HCT116 (cell line): ENCODE data around the gene CD8B2.

Source experiments
- CTCF ChIP-seq, 3 experiments: fragments of 200-600 bp in 1 of 3; sonication (generic) in 1 of 3; IDR thresholded peaks in 2 of 3; conservative IDR thresholded peaks in 1 of 3; 2 replicates each; pipeline ENCODE4 v1.5.1; 2012 to 2017; ENCODE audit warnings: low read depth in 2 of 3, low read length in 2 of 3, antibody characterized with exemption in 1 of 3, borderline replicate concordance in 1 of 3, control low read depth in 1 of 3, mild to moderate bottlenecking in 1 of 3, mixed read lengths in 1 of 3, mixed run types in 1 of 3, moderate library complexity in 1 of 3; ENCODE audit not compliant: insufficient read depth in 1 of 3
- EGR1 ChIP-seq: IDR thresholded peaks from 2 replicates; pipeline ENCODE4 v1.6.1; 2012; ENCODE audit warnings: low read depth
- POLR2A ChIP-seq: IDR thresholded peaks from 2 replicates; pipeline ENCODE4 v1.7.0; 2011; ENCODE audit warnings: borderline replicate concordance; ENCODE audit not compliant: insufficient read depth, insufficient read length; ENCODE audit errors: extremely low read depth
- ZFX ChIP-seq: fragments of 450-650 bp; IDR thresholded peaks from 2 replicates; pipeline ENCODE4 v1.6.1; 2017

GRCh38 chr2:106561803-106562202 lies 74.6 kb downstream of the CD8B2 start:
- no peak for TF ChIP-seq POLR2A
- TF ChIP-seq ZFX, result no peak
- no peak for TF ChIP-seq EGR1
- no peak for TF ChIP-seq CTCF (IDR thresholded peaks at IDR 0.05 in 2 of 3, conservative IDR thresholded peaks at IDR 0.05 in 1 of 3; ENCODE audit: borderline replicate concordance in 1 of 3, insufficient read depth in 1 of 3, low read depth in 2 of 3, low read length in 2 of 3)
